WTC11 (cell line): ENCODE measurements around the gene PGAP3.

Experiments
- ELF4 ChIP-seq: sonication (generic); formaldehyde crosslinking; IDR thresholded peaks from 2 replicates; pipeline ENCODE4 v1.8.1; 2022; ENCODE audit warnings: low read depth, mild to moderate bottlenecking, moderate library complexity, missing genetic modification reagents
- RELA ChIP-seq: sonication (generic); formaldehyde crosslinking; IDR thresholded peaks from 2 replicates; pipeline ENCODE4 v1.8.1; 2022; ENCODE audit warnings: missing genetic modification reagents, mild to moderate bottlenecking, borderline replicate concordance
- TF ChIP-seq, protein P1 (sequence below): sonication (generic); formaldehyde crosslinking; IDR thresholded peaks from 2 replicates; pipeline ENCODE4 v1.8.1; 2022; ENCODE audit warnings: low read depth, missing genetic modification reagents, borderline replicate concordance
- TF ChIP-seq, protein P2 (sequence below): fragments of 200-600 bp; IDR thresholded peaks from 2 replicates; pipeline ENCODE4 v1.8.0; 2022; ENCODE audit warnings: antibody characterized with exemption
- TF ChIP-seq, protein P3 (sequence below): sonication (generic); formaldehyde crosslinking; IDR thresholded peaks from 2 replicates; pipeline ENCODE4 v1.8.1; 2023; ENCODE audit warnings: mild to moderate bottlenecking, moderate library complexity, missing genetic modification reagents

DNA sequence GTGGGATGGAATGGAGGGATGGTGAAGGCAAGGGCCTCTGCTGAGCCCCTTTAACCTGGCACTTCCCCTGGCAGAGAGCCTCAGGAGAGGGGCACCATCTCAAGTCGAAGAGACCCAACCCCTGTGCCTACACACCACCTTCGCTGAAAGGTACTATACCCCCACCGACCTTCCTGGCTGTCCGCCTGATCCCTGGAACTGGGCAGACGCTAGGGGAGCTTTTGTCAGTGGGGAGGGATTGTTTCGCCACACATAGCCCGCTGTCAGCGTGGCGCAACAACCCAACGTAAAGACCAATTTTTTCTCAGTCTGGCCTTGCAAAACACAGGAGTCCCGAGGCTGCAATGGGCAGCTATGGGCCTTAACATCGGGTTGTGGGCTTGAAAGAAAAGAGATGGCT lies 58.0 kb downstream of the PGAP3 start:
- TF ChIP-seq, protein P1, sequence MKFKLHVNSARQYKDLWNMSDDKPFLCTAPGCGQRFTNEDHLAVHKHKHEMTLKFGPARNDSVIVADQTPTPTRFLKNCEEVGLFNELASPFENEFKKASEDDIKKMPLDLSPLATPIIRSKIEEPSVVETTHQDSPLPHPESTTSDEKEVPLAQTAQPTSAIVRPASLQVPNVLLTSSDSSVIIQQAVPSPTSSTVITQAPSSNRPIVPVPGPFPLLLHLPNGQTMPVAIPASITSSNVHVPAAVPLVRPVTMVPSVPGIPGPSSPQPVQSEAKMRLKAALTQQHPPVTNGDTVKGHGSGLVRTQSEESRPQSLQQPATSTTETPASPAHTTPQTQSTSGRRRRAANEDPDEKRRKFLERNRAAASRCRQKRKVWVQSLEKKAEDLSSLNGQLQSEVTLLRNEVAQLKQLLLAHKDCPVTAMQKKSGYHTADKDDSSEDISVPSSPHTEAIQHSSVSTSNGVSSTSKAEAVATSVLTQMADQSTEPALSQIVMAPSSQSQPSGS, result no peak
- no peak for TF ChIP-seq ELF4 (CRISPR knock-in tag)
- TF ChIP-seq, protein P2, sequence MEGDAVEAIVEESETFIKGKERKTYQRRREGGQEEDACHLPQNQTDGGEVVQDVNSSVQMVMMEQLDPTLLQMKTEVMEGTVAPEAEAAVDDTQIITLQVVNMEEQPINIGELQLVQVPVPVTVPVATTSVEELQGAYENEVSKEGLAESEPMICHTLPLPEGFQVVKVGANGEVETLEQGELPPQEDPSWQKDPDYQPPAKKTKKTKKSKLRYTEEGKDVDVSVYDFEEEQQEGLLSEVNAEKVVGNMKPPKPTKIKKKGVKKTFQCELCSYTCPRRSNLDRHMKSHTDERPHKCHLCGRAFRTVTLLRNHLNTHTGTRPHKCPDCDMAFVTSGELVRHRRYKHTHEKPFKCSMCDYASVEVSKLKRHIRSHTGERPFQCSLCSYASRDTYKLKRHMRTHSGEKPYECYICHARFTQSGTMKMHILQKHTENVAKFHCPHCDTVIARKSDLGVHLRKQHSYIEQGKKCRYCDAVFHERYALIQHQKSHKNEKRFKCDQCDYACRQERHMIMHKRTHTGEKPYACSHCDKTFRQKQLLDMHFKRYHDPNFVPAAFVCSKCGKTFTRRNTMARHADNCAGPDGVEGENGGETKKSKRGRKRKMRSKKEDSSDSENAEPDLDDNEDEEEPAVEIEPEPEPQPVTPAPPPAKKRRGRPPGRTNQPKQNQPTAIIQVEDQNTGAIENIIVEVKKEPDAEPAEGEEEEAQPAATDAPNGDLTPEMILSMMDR, result no peak
- TF ChIP-seq RELA, result no peak
- TF ChIP-seq, protein P3, sequence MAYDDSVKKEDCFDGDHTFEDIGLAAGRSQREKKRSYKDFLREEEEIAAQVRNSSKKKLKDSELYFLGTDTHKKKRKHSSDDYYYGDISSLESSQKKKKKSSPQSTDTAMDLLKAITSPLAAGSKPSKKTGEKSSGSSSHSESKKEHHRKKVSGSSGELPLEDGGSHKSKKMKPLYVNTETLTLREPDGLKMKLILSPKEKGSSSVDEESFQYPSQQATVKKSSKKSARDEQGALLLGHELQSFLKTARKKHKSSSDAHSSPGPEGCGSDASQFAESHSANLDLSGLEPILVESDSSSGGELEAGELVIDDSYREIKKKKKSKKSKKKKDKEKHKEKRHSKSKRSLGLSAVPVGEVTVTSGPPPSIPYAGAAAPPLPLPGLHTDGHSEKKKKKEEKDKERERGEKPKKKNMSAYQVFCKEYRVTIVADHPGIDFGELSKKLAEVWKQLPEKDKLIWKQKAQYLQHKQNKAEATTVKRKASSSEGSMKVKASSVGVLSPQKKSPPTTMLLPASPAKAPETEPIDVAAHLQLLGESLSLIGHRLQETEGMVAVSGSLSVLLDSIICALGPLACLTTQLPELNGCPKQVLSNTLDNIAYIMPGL (CRISPR knock-in tag), result no peak
